Kidney epithelial cell (primary cell): ENCODE results near the gene ATP5IF1. TPM values are rescaled to one million over a fixed set of nuclear protein-coding genes. Genes with fewer than 3 reads are reported as not detected.
A peak's percentile ranks its signal among the peaks of the same experiment; 100 is the strongest.

ENCODE experiments used
- DNase-seq: peaks from one replicate; pipeline ENCODE4 v3.0.0-alpha.2; 2010; ENCODE audit warnings: low read depth
- H3K27me3 ChIP-seq: 2 replicates; pipeline ENCODE4 v1.6.0; 2011; ENCODE audit warnings: low read length; ENCODE audit not compliant: control insufficient read depth, insufficient read depth
- H3K36me3 ChIP-seq: 2 replicates; pipeline ENCODE4 v1.5.1; 2011; ENCODE audit warnings: low read length; ENCODE audit not compliant: control insufficient read depth, insufficient read depth
- H3K4me3 ChIP-seq: 2 replicates; pipeline ENCODE4 v1.5.1; 2011; ENCODE audit warnings: low read depth, mild to moderate bottlenecking, control low read depth, low read length
- total RNA-seq: library from RNA; depleted of rRNA; stranded (reverse); fragments of >200 nt; gene quantifications from 2 replicates; pipeline ENCODE4 v1.2.3, GENCODE V29; 2015
- TF ChIP-seq, protein P1 (sequence below): IDR thresholded peaks from 2 replicates; pipeline ENCODE4 v1.5.1; 2011; ENCODE audit warnings: mild to moderate bottlenecking, moderate library complexity, low read length, control low read depth, inconsistent platforms; ENCODE audit not compliant: insufficient read depth, poor library complexity, severe bottlenecking

ATP5IF1 gene
- total RNA-seq, 1 donor from 2014 or later, result 247 TPM

- no peak for DNase-seq
- Histone ChIP-seq H3K36me3 (no peaks in the 10 kb centered on the region), H3K4me3 (no peak overlapping the region), H3K27me3 (no peaks in the 10 kb centered on the region)
- TF ChIP-seq, protein P1, sequence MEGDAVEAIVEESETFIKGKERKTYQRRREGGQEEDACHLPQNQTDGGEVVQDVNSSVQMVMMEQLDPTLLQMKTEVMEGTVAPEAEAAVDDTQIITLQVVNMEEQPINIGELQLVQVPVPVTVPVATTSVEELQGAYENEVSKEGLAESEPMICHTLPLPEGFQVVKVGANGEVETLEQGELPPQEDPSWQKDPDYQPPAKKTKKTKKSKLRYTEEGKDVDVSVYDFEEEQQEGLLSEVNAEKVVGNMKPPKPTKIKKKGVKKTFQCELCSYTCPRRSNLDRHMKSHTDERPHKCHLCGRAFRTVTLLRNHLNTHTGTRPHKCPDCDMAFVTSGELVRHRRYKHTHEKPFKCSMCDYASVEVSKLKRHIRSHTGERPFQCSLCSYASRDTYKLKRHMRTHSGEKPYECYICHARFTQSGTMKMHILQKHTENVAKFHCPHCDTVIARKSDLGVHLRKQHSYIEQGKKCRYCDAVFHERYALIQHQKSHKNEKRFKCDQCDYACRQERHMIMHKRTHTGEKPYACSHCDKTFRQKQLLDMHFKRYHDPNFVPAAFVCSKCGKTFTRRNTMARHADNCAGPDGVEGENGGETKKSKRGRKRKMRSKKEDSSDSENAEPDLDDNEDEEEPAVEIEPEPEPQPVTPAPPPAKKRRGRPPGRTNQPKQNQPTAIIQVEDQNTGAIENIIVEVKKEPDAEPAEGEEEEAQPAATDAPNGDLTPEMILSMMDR, result no peak
Observed at GRCh38 chr1:28243685-28244311, 7.9 kb downstream of the ATP5IF1 start.

- no peak for DNase-seq
Observed at GRCh38 chr1:28244549-28245251, 8.8 kb downstream of the ATP5IF1 start.

DNA sequence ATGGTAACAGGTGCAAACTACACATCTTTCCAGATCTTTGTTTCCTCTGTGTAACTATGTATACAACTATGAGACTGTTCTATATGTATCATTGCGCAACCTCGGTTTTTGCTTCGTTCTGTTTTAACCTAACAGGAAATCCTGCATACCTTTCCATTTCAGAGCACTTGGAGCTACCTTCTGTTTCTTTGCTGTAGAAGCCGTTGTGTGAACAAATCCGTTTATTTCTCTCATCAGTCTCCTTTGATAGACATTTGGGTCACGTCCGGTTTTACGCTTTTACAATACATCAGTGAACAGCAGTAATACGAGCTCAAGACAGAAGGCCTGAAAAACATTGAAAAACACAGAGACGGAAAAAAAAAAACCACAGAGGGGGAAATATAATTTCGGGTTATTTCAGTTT is 10.5 kb downstream of the ATP5IF1 start:
- no peaks in the 10 kb centered on the region for H3K36me3 ChIP-seq
- TF ChIP-seq, protein P1, result no peak
- H3K27me3 ChIP-seq, result no peaks in the 10 kb centered on the region
- no peak for DNase-seq
- peak overlapping the region; percentile 26 for H3K4me3 ChIP-seq

More at GRCh38 chr1:28244549-28245251, 8.8 kb downstream of the ATP5IF1 start:
- Histone ChIP-seq H3K36me3 (no peaks in the 10 kb centered on the region), H3K4me3 (no peak overlapping the region), H3K27me3 (no peaks in the 10 kb centered on the region)
- TF ChIP-seq, protein P1, result no peak

DNA sequence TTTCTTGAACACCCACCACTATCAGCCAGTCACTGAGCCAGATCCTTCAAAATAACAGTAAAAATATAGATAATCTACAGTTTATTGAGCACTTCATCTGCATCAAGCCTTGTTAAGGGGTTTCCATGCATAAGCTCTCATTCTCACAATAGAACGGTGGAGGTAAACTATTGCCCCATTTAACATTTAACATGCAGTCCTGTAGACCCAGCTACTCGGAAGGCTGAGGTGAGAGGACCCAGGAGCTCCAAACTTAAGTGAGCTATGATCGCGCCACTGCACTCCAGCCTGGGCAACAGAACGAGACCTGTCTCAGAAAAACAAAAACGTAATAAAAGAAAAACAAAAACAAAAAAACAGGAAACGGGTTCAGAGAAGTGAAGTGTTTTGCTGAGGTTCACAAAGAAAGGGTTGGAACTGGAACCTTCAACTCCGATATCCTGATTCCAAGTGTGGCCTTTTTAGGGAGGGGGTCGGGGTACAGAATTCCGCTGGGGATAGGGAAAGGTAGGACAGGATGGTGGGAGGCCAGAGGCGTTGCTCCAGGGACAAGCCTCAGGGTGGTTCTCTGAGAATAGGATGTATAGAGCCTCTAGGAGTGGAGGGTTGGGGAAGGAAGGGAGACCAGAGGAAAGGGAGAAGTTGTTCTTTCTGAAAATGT is 11.8 kb downstream of the ATP5IF1 start:
- Histone ChIP-seq H3K27me3 (no peaks in the 10 kb centered on the region), H3K36me3 (no peaks in the 10 kb centered on the region), H3K4me3 (peak overlapping the region; percentile 12)
- TF ChIP-seq, protein P1, result no peak
- no peak for DNase-seq

- TF ChIP-seq, protein P1, result peak; percentile 95
- no peak overlapping the region for H3K4me3 ChIP-seq
Observed at GRCh38 chr1:28248273-28249012, 12.5 kb downstream of the ATP5IF1 start.

More at GRCh38 chr1:28248273-28249012, 12.5 kb downstream of the ATP5IF1 start:
- H3K36me3 ChIP-seq, result no peaks in the 10 kb centered on the region
- H3K27me3 ChIP-seq, result no peaks in the 10 kb centered on the region
- DNase-seq, result no peak
